ENCODE measurements around the gene NEUROD2.

DNA sequence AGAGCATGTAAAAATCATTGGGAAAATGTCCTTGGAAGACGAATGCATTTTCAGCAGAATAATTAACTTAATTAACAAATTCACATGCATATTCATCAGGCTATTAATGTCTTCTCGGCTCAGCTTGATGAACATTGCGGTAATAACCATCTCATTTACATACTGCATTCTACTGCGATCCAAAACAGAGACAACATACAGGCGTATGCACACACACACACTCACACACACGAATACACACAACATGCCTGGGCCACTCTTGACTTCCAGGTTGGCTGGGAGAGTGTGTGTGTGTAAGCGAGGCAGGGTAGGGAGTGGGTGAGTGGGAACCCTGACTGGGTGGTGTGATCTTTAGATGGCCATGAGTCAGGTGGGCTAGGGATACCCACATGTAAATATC lies 44.7 kb downstream of the NEUROD2 start:
- TF ChIP-seq, protein P1, sequence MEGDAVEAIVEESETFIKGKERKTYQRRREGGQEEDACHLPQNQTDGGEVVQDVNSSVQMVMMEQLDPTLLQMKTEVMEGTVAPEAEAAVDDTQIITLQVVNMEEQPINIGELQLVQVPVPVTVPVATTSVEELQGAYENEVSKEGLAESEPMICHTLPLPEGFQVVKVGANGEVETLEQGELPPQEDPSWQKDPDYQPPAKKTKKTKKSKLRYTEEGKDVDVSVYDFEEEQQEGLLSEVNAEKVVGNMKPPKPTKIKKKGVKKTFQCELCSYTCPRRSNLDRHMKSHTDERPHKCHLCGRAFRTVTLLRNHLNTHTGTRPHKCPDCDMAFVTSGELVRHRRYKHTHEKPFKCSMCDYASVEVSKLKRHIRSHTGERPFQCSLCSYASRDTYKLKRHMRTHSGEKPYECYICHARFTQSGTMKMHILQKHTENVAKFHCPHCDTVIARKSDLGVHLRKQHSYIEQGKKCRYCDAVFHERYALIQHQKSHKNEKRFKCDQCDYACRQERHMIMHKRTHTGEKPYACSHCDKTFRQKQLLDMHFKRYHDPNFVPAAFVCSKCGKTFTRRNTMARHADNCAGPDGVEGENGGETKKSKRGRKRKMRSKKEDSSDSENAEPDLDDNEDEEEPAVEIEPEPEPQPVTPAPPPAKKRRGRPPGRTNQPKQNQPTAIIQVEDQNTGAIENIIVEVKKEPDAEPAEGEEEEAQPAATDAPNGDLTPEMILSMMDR (IDR thresholded peaks at IDR 0.05) = no peak
- TF ChIP-seq POLR2A (IDR thresholded peaks at IDR 0.05) = no peak

Measured in prostate gland (tissue), 2 donors.